EH (cell line): ENCODE data around the gene STRN3.
"Not testable (repeated sequence)": the region's sequence is repeated elsewhere in the genome, so short reads cannot be mapped to it uniquely, and the experiment has no call there.

Experiments
- DNase-seq: peaks from one replicate; pipeline ENCODE4 v3.0.0-alpha.2; 2015; ENCODE audit warnings: low read depth

The STRN3 gene

DNA sequence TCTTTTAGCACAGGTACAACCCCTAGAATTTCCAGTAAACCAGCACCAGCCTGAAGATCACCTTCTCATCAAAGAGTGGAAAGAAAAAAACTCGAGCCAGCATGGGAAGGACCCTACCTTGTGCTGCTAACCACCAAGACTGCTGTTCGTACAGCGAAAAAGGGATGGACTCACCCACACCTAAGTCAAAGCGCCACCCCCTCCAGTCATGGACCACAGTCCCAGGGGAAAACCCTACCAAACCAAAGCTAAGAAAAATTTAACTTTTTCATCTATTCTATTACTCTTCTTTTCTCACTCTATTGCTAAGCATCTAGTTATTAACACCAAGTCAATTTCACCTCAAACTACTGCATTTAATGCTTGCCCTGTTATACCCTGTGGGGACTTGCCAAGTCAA, 56.4 kb downstream of the STRN3 start:
- DNase-seq: not testable (repeated sequence)

DNA sequence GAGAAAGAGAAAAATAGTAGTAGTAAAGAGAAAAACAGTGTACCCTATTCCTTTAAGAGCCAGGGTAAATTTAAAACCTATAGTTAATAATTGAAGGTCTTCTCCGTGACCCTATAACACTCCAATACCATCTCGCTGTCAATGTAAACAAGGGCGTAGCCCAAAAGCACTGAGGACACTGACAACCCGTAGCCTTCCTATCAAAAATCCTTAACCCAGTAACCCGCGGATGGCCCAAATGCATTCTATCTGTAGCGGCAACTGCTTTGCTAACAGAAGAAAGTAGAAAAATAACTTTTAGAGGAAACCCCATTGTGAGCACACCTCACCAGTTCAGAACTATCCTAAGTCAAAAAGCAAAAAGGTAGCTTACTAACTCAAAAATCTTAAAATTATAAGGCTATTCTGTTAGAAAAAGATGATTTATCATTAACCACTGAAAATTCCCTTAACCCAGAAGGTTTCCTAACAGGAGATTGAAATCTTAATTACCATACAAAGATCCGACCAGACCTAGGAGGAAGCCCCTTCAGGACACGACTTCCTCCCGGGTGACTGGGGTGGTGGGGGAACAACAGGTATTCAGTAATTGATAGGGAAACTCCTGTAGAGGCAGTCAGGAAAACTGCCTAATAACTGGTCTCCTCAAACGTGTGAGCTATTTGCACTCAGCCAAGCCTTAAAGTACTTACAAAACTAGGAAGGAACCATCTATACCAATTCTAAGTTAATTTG, 58.6 kb downstream of the STRN3 start:
- not testable (repeated sequence) for DNase-seq

DNA sequence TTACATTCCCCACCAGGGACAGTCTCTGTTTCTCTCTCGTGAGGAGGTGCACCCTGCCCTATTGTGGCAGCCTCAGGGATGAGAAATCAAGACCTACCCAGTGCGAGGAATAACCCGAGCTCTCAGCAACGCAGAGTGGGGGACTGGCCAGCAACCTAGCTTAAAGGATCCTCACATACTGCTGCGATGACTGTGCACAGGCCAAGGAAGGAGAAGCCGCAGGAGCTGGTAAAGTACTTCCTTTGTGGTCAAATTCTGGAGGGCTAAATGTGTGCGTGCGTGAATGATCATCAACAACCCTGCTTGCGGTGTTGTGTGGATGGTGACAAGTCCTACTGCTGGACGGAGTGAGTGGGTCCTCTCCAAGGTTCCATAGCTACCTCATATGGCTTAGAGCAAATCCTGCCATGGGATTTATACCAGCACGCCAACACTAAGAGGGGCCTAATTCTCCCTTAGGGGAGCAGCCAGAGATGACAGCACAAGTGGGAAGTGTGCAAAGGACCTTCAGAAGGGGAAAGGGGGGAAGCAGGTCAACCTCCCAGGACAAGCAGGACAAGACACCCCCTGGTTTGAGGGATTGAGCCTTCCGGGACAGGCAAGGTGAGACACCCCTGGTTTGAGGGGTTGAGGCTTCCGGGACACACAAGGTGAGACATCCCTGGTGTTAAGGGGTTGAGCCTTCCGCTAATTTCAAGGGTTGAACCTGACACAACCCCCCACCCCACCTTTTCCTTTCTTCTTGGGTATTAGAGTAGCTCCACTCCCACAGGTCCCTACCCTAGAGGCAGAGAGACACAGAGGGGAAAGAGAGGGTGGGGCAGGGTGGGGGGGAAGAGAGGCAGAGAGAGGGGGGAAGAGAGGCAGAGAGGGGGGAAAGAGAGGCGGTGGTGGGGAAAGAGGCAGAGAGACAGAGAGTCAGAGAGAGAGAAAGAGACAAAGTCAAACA, 59.5 kb downstream of the STRN3 start:
- DNase-seq: peak; percentile 21

DNA sequence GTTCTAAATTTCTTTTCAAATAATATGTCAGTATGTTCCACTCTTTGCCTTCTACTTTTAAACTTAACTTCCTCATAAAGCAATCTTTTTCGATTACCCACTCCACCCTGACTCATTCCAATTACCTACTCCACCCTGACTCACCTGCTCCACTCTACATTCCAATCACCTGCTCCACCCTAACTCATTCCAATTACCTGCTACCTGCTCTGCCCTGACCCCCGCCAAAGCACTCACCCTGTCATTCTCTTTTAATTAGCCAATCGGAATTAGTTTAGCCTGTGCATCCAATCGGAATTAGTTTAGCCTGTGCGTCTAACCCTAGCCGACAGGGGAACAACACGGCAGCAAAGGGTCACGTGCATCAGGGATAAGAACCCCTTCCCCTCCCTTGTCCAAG, 60.3 kb downstream of the STRN3 start:
- DNase-seq: not testable (repeated sequence)

DNA sequence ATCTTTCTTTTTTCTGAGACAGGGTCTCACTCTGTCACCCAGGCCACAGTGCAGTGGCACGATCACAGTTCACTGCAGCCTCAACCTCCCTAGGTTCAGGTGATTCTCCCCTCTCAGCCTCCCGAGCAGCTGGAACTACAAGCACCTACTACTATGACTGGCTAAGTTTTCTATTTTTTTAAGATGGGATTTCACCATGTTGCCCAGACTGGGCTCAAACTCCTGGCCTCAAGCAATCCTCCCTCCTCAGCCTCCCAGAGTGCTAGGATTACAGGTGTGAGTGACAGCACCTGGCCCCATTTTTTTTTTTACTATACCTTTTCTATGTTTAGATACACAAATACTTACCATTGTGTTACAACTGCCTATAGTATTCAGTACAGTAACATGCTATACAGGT, 63.6 kb downstream of the STRN3 start:
- not testable (repeated sequence) for DNase-seq

DNA sequence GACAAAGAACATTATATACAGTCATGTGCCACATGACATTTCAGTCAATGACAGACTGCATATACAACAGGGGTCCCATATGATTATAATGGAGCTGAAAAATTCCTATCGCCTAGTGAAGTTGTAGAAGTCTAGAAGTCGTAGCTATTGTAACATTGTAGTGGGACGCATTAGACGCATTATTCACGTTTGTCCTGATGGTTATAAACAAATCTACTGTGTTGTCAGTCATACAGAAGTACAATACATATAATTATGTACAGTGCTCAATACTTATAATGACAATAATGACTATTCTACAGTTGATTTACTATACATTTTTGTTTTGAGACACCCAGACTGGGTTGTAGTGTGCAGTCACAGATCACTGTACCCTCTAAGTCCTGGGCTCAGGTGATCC, 64.8 kb downstream of the STRN3 start:
- DNase-seq: no peak

DNA sequence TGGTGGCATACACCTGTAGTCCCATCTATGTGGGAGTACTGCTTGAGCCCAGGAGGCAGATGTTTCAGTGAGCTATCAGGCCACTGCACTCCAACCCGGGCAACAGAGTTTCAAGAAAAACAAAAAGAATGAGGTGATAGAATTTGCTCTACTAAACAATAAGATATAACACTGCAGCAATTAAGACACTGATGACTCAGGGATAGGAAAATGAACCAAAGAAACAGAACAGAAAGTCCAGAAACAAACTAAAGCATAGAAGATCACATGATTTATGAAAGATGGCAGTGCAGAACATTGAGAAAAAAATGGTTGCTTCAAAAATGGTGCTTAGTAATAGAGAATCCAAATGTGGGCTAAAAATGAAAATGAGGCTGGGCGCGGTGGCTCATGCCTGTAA, 66.0 kb downstream of the STRN3 start:
- no peak for DNase-seq

DNA sequence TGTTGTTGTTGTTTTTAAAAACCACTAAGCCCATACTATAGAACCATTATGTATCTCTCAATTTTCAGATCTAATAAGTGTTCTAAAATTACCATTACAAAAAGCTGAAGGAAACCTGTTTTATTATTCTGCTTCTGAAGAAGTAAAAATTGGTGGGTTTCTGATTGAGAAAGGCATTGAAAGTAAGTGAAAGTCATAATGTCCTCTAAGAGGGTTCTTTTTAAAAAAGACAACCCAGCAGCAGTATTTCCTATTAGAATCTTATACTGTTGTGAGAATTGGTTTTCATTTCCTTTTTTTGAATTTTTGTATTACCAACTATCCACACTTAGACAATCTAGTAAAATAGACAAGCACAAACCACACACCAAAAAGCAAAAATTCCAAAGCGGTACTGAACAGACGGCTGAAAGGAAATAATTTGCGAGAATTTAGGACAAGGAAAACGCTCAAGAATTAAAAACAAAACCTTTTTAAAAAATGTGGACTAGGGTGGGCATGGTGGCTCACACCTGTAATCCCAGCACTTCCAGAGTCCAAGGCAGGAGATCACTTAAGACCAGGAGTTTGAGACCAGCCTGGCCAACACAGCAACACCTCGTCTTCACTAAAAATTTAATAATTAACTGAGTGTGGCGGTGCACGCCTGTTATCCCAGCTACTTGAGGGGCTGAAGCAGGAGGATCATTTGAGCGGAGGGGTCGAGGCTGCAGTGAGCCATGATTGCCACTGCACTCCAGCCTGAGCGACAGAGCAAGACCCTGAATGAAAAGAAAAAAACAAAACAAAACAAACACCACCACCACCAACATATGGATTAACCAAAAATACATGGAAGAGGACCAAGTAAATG, 67.4 kb downstream of the STRN3 start:
- no peak for DNase-seq

DNA sequence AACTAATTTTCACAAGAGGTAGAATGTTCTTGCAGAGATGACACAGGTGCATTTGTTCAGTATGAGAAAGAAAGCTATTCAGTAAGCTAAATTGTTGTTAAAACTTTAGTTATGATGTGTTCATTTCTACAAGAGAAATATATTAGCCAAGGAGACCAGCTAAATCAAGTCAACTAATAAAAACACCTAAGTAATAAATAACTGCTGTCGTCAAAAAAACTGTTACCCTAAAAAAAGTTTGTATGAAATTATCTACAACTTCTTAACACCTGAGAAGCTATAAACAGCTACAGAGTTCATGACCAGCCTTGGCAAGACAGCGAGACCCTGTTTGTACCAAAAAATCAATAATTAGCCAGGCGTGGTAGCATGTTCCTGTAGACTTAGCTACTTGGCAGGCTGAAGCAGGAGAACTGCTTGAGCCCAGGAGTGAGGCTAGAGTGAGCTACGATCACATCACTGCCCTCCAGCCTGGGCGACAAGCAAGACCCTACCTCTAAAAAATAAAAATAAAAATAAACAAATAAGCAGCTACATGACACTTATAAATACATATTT, 68.3 kb downstream of the STRN3 start:
- DNase-seq: no peak

DNA sequence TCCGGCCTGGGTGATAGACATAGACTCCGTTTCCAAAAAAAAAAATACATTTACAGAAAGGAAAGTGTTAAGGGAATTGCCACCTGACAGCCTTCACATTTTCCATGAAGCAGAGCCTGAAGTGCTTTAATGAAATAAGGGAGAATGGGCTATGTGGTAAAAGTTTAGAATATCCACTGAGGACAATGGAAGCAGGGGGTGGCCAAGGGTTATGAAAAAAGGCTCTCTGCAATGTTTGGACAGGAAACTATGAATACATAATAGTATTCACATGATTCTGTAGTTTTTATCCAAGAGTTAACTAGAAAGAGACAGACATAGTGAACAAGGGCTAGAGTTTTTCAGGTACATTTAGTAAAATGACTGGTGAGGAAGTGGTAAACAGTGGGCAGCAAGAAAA, 76.5 kb downstream of the STRN3 start:
- no peak for DNase-seq

DNA sequence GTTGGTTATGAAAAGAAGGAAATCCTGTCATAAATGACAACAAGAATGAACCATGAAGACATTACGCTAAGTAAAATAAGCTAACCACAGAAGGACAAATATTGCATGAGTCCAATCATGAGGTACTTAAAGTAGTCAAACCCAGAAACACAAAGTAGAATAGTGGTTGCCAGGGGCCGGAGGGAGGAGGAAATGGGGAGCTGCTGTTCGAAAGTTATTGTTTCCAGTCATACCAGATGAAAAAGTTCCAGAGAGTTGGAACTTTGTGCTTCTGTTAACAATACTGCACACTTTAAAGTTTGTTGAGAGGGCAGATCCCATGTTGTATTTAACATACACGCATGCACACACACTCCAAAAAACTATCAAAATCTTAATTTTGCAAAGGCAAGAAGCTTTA, 82.5 kb downstream of the STRN3 start:
- no peak for DNase-seq

DNA sequence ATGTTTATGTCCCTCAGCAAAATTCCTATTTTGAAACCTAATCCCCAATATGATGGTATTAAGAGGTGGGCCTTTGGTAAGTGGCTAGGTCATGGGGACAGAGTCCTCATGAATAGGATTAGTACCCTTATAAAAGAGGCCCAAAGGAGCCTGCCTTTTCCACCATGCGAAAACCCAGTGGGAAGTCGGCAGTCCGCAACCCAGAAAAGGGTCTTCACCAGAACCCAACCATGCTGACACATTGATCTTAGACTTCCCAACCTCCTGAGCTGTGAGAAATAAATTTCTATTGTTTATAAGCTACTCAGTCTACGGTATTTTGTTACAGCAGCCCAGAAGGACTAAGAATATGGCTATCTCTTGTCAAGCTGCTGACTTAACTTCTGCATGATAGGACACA, 85.3 kb downstream of the STRN3 start:
- DNase-seq: no peak

DNA sequence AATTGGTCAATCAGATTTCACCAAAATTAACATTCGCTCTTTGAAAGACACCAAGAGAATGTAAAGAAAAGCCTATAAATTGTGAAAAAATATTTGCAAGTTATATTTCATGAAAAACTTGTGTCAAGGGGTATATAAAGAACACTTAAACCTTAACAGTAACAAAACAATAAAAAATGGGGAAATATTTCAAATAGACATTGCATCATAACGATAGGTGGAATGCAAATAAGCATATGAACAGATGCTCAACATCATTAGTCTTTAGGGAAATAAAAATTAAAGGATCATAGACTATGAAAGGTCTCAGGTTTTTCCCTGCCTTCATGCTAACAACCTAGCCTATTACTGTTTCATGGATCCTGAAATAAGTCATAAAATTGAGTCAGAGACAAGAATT, 87.6 kb downstream of the STRN3 start:
- no peak for DNase-seq

DNA sequence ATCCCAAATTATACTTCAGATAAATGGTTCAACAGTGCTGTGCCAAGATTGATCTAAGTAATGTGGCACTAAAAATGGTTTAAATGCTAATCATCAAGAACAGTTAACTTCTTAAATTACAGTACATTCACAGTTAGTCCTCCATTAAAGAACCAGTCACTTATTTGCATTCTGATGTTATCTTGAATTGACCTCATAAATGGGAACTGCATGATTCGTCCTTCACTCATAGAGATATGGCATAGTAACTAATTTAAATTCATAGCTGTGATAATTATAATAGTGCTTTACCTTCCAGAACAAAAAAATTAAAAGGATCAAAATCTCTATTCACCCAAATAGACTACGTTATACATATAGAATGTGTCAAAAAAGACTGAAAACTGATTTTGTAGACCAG, 90.7 kb downstream of the STRN3 start:
- peak; percentile 37 for DNase-seq

DNA sequence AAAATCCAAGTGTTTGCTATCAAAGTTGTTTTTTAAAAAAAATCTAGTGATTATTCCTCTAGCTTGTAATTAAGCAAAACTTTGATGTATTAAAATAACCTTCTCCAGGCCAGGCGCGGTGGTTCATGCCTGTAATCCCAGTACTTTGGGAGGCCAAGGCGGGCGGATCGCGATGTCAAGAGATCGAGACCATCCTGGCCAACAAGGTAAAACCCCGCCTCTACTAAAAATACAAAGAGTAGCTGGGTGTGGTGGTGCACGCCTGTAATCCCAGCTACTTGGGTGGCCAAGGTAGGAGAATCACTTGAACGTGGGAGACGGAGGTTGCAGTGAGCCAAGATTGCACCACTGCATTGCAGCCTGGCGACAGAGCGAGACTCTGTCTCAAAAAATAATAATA, 92.2 kb downstream of the STRN3 start:
- DNase-seq: not testable (repeated sequence)

DNA sequence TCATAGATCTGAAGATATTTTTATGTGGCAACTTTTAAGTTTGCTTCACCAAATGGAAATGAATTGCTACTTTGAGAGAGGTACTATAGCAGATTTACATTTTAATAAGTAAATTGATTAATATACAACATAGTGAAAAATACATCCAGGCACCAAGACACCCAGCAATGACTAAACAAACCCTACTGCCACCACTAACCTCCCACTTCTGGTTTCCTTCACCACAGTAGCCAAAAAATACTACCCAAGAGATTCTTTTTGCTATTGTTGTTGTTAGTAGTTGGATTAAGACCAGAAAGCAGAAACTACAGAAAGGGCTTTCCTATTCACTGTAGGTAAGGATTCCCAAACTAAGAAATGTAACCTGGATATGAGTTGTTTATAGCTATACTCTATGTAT, 97.7 kb downstream of the STRN3 start:
- DNase-seq: peak; percentile 2

DNA sequence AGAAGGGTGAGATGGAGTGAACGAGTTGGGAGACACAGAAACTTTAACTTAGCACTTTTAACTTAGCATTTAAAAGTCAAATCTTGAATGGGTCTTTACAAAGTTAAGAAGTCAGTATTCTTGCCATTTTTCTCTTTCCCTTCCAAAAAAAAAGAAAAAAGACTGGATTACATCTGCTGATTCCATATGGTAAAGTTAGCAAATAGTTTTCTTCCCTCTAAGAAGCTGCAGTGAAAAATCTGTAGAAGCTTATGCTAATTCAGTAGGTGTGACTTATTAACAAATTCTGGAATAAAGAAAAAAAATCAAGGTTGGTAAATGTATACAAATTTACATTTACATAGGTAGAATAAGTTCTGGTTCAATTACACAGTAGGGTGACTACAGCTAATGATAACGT, 100.9 kb downstream of the STRN3 start:
- no peak for DNase-seq

DNA sequence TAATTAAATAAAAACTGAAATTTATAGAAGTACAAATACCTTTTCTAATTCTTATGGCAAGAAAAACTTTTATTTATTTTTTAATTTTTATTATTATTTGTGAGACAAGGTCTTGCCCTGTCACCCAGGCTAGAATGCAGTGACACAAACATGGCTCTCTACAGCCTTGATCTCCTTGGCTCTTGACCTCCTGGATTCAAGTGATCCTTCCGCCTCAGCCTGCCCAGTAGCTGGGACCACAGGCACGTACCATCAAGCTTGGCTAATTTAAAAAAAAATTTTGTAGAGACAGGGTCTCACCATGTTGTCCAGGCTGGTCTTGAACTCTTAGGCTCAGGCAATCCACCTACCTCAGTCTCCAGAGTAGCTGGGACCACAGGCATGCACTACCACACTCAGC, 104.4 kb downstream of the STRN3 start:
- DNase-seq: no peak

DNA sequence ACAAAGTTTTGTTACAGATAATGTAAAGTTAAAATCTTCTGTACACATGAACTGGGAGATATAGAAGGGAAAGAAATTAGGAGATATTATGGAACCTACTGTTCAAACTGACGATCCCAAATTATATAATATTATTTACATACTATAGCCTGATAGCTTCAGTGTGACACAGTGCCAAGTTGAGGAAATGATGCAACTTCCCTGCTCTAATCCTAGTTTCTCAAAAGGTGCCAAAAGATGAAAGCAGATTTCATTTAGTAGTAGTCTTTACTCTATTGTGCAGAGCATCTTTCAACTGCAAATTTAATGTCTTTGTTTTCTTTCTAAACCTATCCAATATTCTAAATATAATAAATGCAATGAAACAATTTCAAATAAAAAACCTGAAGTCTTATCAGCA, 104.9 kb downstream of the STRN3 start:
- DNase-seq: peak; percentile 13

DNA sequence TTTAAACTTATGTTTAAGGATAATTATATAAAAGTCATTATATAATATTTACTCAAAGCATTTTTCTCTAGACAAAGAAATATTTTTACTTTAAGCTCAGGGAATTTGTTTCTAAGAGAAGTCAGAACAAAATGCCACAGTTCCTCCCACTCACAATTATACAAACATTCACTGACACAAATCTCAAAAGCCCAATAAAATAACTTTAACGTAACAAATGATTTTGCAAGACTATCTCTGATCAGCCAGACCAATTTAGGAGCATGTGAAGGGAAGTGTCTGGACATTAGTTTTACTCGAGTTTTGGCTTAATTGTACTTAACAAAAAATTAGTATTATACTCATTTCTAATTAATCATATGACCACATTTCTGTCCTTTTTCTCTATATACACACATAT, 110.6 kb downstream of the STRN3 start:
- DNase-seq: peak; percentile 11

DNA sequence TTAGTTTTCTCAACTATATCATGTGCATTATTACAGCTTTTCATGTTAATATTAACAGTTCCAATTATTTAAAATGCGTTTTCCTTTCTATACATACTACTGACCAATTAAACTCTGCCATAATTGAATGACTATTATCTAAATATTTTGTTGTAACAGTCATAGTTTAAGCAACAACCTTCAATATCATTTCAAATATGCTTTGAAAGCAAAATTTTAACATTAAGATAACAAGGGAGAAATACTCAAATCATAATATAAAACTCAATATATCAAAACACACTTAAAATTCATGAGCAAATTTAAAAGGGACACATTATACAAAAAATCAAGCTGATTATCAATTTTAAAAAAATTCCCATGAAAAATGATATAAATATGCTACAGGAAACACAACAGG, 111.4 kb downstream of the STRN3 start:
- DNase-seq: no peak

DNA sequence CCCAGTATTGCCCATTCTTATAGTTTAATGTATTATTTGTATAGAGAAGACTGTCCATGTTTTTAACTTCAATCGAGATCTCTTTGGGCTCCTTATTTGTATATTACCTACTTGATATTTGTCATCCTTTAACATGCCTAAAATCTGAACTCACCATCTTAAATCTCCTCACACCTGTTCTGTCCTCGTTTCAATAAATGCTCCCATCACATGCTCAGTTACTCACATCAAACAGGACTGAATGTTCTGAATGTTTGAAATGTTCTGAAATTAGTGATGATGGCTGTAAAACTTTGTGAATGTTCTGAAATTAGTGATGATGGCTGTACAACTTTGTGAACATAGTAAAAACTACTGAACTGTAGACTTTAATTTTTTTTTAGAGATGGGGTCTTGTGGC, 117.4 kb downstream of the STRN3 start:
- no peak for DNase-seq
